Activated naive CD4-positive, alpha-beta T cell treated with anti-CD3 and anti-CD28 coated beads, Interleukin-2, amount 50 U/mL, for 16 hours (primary cell): ENCODE results near the gene CNFN.
A peak's percentile ranks its signal among the peaks of the same experiment; 100 is the strongest.

Experiments
- DNase-seq: peaks from one replicate; pipeline ENCODE4 v3.0.0-alpha.2; 2020

The CNFN gene

DNA sequence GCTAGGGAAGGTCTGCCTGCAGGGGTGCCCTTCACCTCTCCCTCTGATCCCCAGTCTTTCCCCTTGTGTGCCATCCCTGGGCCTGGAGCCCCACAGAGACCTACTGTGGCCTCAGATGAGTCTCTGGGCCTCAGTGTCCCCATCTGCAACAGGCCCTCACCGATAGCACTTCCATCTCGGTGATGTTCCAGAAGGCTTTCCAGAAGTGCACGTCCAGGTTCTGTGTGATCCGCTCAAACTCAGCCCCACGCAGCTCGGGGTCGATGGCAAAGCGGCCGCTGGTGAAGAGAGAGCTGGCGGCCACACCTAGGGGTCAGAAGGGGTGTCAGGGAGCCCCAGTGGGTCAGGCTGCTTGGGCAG, 17.7 kb upstream of the CNFN start:
- no peak for DNase-seq

DNA sequence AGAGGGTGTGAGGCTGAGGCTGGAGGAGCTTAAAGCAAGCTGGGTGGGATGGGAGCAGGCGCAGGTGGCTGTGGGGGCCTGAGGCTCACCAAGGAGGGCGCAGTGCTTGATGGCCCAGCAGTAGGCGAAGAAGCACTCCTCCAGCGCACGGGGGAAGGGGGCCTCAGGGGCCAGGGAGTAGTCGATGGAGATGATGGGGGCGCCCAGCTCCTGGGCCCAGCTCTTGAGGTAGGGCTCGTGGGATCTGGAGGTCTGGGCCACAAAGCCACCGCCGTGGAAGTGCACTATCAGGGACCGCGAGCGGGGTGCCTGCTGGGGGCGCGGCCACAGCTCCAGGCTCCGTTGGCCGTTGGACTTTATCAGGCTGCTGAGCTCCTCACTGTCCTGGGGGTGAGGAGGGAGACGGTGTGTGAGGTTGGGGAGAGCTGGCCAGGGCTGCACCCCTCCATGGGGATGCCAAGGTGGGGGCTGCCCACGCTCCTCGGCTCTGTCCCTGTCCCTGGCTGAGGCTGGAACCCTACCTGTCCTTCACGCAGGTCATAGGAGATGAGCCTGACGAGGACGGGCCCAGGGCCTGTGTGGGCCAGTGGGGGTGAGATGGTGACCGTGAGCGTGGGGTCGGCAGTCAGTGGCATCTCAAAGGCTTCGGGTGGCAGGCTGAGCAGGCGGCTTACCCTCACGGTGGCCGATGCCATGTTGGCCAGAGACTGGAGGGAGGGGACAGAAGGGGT, 17.2 kb upstream of the CNFN start:
- no peak for DNase-seq

DNA sequence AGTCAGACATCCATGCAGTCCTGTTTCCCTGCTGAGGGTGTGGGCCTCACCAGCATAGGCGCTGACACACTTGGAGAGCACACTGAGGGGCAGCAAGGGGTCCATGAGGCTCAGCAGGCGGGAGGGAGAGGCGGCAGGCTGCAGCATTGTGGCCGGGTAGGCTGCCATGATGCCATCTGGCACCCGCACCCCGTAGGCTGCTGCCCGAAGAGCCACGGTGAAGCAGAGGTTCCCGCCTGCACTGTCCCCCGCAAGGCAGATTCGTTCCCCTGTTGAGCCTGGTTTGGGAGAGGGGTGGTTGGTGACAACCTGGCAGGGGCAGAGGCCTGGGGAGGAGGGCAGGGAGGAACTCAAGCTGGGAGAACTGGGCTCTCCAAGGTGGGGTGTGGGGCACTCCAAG, 16.0 kb upstream of the CNFN start:
- no peak for DNase-seq

DNA sequence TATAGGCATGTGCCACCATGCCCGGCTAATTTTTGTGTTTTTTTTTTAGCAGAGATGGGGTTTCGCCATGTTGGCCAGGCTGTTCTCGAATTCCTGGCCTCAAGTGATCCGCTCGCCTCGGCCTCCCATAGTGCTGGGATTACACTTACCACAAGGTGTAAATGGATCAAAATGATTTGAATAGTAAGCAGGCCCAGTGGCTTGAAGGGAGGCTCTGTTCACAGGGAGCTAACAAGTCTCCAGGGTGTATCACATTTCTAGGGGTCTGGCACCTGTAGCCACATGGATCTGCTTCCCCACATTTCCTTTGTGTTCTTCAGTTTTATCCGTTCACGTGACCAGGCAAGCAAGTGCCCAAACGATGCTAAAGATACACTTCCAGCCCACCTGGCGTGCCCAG, 13.5 kb upstream of the CNFN start:
- no peak for DNase-seq

DNA sequence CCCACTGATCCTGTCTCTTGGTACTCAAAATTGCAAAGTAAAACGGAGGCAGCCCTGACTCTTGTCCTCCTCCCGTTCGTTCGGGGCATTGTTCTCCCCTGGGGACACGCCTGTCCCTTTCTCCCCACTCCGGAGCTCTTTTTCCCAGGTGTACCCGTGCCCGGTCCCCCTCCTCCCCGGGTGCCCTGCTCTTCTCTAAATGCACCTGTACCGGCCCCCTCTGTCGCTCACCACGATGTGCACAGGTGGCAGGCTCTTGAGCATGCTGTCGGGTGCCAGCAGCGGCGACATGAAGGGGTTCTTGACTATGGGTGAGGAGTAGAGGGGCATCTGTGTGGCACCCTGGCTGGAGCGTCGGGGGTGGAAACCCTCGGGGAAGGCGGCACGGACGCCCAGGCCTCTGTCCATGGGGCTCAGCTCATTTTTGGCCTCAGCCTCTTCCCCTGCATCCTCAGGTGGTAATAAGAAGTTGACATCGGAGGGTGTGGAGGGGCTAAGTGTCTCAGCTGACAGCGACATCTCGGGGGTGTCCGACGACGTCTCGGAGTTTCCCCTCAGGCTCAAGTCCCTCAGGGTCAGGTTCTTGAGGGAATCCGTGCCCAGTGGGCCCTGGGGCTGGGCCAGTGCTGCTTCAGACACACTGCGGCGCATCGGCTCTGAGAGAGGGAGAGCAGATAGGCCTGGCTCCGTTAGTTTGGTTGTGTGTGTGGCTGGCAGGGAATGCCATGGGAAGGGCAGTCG, 12.4 kb upstream of the CNFN start:
- DNase-seq = no peak

DNA sequence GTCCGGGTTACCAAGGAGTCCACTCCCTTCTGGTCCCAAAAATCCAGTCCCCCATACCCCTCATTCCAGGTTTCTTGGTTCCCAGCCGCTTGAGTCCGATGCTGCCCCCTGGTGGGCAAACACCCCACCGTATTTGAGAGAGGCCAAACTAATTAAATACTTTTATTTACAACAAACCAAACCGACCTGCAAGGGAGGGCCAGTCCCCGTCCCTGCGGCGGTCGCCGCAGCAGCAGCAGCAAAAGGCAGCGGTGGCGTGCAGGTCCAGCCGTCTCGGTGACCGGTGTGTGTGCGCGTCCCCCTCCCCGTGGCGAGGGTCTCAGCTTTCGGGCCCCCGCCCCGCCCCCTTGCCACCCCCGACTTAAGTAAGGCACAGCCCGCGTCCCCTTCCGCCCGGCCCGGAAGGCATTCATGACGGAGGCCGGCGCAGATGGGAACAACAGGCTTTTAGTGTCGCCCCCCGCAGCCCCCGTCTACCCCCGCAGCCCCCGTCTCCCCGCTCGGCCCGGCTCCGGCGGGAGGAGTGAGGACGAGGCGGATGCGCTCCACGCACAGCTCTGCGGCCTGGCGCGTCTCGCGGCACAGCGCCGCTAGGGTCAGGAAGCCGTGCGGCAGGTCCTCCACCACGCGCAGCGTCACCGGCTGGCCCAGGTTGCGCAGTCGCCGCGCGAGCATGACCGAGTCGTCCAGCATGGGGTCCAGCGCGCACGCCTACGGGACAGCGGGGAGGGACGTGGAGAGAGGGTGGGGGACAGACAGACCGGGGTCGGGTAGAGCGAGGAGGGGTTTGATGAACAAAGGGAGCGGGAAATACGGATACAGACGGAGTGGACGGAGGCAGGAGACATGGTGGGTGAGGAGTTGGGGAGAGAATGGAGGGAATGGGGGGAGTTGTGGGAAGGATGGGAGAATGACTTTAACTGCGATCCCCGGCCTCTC, 11.5 kb upstream of the CNFN start:
- peak; percentile 79 for DNase-seq

DNA sequence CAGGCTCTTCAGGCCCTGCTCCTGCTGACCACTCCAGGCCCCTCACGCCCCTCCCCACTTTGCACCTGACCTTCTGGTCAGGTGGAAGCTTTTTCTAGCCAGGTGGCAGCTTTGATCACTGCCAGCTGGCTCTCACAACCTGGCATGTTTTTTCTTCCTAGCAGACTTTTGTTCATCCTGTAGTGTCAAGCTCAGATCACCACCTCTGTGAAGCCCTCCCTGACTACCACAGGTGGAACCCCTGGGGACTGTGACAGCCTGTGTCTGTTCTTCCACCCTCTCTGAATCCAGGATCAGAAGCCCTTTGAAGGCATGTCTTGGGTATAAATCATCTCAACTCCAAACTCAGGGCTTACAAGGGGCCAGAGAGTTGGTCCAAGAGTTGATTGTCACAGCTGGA, 10.3 kb upstream of the CNFN start:
- DNase-seq = no peak

DNA sequence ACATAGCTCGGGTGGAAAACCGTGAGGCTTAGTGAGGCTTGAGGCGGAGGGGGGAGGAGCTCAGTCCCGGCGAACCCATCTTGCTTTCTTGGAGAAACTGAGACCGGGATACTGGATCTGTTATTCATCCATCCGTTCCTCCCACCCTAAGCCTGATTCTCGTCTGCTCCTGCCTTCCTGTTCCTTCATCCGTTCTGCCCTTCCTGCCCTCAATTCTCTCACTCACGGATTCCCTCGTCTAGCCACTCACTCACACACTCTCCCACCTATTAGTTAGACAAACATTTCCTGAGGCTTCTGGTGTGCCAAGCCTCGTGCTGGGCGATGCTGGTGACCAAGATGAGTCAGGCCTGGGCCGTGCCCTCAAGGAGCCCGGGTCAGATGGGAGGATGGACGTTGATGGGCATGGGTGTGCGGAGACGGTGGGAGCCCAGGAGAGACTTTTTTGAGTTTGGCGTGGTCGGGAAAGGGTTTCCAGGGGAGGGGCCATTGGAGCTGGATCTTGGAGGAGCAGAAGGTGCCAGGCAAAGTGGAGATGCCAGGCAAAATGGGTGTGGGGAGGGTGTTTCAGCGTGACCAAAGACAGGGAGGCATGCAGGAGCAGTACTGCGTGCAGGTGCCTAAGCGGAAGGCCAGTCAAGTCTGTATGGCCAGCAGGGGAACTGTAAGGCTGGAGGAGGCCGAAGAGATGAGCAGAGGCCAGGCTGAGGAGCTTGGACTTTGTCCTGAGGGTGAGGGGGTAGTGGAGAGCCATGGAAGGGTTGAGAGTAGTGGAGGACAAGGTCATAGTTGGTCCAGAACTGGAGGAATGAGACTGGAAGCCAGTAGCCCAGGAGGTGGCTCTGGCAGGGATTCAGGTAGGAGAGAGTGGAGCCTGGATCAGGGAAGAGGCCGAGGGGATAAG, 7.4 kb upstream of the CNFN start:
- no peak for DNase-seq

DNA sequence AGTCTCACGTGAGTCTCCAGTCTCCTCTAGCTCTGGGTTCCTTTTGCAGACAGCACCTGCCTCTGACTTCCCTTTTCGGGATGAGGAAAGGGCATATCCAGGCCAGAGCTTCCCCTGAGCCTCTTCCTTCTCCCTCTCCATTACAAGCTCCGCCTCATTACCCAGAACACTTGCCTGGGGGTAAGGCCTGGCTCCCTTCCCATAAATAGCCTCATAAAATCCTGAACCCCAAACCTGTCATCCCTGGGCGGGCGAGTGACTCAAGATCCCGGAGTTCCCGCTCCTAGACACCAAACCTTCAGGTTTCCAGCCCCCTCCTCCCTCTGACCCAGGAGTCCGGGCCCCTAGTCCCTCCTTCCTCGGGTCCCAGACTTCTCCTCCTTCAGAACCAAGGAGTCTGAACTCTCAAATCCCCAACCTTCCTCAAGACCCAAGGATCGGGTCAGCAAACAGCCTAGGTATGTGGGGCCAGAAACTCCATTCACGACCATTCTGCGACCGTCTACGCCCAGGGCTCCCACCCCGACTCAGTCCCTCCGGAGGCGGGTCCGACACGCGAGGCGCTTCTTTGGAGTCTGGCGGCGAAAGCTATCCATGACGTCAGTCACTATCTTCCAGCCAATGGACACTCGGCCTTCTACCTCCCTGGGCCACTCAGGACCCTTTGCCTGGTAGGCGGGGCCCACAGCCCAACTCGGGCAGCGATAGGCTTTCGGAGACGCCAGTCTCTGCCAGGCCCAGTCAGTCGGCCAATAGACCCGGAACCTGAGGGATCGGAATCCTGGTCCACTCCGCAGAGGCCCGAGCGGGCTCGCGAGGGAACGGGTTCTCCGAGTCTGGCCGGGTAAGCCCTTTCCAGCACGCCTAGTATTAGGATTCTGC, 6.5 kb upstream of the CNFN start:
- DNase-seq = peak; percentile 94

DNA sequence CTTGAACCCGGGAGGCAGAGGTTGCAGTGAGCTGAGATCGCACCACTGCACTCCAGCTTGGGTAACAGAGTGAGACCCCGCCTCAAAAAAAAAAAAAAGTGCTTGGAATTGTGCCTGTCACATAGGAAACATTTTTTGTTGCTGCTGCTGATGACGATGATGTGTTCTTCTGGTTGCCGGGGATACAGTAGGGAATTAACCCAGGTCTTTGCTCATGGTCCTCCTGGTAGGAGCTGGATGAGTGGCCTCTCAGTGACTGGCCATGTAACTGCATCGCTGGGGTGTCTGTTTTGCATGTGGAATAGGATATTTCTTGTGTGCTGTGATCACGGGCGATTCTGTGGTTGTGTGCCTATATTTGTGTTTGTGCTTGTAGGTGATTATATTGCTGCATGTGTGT, 4.7 kb upstream of the CNFN start:
- DNase-seq = no peak

DNA sequence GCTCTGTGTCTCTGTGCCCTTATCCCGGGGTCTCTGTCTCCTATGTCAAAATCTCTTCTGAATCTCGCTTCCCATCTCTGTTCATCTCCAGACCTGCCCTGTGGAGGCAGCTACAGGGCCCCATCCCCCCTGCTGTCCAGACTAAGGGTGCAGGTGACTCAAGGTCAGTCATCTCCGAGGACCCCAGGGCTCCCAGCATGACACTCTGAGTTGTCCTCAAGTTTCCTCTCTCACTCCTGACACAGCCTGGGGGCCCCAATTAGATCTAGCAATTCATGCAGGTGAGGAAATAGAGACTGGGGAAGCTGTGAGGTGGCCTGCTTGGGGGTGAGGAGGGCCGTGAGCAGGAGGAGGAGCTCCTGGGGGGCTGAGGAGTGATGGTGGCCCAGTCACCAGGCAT, 2.1 kb upstream of the CNFN start:
- DNase-seq = no peak

DNA sequence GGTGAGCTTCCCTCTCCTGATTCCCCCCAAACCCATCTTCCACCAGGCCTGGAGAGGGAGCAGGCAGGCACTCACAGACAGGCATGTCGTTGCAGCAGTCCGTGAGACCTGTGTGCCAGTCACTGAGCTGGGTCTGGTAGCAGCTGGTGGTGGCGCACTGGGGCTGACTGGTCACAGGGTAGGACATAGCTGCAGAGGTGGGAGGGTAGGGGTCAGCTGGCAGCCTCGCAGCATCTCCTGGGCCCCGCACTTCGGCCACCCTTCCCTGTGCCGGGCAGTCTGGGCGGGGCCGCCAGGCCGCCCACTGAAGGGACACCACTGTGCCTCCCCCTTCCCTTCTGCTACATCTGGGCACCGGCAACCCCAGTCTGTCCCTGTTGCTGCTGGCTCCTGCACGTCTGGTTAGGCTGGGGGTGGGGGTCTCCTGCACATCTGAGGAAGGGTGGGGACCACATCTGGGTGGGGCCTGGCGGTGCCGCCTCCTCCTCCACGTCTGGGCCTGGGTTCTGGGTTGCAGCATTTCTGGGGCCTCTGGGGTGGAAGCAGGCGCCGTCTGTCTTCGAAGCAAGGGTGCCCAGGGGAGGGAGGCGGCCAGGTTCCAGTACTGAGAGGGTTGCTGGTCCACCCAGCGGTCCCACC, 1.1 kb downstream of the CNFN start:
- DNase-seq = no peak

DNA sequence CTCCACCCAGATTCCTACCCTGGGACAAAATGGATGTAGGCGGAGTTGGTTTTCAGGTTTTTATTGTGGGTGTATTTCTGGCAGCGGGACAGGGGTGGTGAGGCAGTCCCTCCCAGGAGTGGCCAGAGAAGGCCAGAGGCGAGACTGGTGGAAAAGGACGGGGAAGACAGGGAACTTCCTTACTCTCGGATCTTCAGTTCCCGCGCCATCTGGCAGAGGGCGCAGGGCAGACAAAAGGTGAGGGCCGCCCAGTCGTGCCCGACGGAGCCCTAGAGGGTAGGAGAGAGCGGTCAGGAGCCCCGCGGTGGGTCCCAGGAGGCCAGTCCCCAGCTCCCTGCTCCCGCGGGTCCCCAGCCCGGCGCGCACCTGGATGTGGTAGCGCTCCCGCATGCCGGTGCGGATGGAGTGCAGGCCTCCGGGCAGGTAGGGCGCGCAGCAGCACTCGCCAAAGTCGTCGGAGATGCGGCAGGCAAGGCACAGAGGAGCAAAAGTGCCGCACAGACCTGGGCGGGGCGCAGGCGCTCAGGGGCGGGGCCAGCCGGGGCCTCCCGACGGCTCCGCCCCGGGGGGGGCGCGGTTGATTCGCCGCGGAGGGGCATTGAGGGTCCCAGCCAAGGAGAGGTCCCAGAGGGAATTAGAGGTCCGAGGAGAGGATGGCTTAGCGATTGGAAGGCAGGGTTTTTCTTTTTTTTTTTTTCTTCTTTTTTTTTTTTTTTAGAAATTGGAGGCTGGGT, 3.0 kb downstream of the CNFN start:
- peak; percentile 74 for DNase-seq

DNA sequence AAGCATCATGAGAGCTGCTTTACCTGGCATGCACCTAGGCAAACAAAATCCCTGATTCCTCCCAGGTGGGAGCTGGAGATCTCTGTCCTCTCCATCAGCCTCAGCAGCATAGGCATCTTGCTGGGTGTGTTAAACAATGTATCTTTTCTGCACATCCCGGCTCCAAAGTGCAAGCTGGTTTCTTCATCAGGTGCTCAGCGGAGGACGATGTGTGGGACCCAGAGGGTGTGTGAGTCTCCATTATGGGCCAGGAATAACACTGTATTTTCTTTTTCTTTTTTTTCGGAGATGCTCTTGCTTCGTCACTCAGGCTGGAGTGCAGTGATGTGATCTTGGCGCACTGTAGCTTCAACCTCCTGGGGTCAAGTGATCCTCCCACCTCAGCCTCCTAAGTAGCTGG, 9.9 kb downstream of the CNFN start:
- no peak for DNase-seq

DNA sequence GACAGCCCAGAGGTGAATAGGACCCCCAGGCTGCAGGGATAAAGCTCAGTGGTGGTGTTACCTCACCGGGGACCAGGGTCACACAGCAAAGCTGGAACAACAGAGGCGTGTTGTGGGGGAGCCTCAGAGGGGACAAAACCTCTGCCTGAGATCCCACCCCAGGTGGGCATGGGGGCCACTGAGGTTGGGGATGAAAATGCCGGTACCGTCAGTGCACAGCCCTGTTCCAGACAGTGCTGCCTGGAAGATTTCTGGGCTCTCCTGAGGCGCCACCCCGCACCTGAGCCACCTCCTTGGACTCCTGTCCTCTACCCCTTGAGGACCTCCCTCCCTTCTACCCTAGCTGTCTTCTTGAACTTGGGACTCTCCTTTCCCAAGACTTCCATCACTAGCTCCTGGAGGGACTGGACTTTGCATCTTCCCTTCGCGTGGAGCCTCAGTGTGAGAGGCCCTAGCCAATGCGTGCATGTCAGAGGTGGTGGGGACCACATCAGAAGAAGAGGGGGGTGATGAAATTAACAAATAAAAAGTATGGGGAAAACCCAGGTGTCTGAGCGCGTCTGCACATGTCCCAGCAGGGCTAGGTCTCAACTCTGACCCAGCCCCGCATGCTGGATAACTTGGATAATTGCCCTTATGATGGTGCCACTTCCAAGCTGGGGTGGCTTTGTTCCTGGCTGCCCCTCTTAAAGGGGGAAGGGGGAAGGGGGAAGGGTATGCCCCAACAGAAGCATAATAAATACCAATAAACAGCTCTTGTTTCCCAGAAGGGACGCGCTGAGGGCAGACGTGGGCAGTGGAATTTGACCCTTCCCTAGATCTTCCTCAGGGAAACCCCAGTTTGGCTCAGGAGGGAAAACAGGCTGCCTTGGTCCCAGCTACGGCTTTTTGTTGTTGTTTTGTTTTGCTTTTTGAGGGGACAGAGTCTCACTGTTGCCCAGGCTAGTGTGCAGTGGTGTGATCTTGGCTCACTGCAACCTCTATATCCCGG, 11.6 kb downstream of the CNFN start:
- no peak for DNase-seq

DNA sequence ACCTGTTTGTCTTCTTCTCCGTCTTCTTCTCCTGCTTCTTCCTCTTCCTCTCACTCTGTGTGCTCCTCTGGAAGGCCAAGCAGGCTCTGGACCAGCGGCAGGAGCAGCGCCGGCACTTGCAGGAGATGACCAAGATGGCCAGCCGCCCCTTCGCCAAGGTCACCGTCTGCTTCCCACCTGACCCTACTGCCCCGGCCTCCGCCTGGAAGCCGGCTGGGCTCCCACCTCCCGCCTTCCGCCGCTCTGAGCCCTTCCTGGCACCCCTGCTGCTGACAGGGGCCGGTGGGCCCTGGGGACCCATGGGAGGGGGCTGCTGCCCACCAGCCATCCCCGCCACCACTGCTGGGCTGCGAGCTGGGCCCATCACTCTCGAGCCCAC, 13.9 kb downstream of the CNFN start:
- DNase-seq = no peak

DNA sequence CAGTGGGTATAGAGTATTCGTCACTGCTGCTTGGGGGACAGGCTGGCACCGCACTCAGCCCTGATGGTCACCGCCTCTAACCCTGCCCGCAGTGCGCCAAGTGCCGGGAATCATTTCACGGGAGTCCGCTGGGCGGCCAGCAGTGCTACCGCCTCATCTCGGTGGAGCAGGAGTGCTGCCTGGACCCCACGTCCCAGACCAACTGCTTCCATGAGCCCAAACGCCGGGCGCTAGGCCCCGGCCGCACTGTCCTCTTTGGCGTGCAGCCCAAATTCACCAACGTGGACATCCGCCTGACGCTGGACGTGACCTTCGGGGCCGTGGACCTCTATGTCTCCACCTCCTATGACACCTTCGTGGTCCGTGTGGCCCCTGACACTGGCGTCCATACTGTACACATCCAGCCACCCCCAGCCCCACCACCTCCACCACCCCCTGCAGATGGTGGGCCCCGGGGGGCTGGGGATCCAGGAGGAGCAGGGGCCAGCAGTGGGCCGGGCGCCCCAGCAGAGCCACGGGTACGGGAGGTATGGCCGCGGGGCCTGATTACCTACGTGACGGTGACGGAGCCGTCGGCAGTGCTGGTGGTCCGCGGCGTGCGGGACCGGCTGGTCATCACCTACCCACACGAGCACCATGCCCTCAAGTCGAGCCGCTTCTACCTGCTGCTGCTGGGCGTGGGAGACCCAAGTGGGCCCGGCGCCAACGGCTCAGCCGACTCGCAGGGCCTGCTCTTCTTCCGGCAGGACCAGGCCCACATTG, 14.5 kb downstream of the CNFN start:
- DNase-seq = no peak

DNA sequence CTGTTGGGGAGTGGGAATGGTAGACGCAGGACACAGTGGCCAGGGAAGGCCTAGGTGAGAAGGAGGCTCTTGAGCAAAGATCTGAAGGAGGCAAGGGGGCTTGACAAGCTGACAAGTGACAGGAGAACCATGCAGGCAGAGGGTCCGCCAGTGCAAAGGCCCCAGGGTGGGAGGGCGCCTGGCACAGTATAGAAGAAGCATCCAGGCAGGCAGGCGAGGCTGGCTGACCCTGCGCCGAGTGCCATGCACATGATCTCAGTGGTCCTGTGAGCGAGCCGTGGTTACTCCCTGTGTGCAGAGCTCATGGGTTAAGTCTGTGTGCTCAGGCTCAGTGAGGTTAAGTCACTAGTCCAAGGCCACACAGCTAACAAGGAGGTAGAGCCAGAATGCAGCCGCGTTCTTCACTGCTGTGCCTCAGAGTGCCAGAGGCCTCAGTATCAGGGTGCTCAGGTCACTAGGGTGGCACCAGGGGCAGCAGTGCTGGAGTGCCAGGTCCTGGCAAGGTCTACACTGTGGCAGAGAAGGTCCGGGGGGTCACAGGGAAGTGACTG, 15.2 kb downstream of the CNFN start:
- no peak for DNase-seq
